Left hindlimb (tissue), 1 donor: ENCODE results near the gene SLC30A2.
"Not testable (repeated sequence)": the region's sequence is repeated elsewhere in the genome, so short reads cannot be mapped to it uniquely, and the experiment has no call there.

Experiments used
- DNase-seq: peaks from one replicate; pipeline ENCODE4 v3.0.0-alpha.2; 2018

Gene SLC30A2

GRCh38 chr1:26045722-26046245 lies at the start of gene SLC30A2:
Gene SLC30A2, minus strand, starts transcription at chr1:26046118. Its CDS starts 222 bp downstream, at chr1:26045896.
- DNase-seq: no peak

- DNase-seq: peak; percentile 50
Observed at GRCh38 chr1:26094677-26095383, 48.9 kb upstream of the SLC30A2 start.

- DNase-seq: no peak
Observed at GRCh38 chr1:26094076-26094669, 48.3 kb upstream of the SLC30A2 start.

DNA sequence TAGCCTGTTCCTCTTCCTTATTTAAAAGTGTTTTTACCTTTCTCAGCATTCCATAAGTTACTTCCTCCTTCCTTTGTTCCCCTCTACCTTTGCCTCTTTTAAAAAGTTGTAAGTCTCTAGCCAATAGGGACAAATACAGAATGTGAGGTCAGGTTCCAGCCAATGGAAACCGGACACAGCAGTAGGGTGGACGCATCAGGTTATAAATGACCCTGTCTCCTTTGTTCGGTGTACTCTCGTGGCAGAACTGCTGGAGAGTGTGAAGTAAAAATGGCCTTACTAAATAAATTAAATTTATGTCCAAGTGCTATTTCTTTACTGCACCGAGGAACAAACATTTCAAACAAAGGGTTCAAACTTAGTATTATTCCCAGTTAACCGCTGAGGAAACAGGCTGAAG lies 47.7 kb upstream of the SLC30A2 start:
- DNase-seq: not testable (repeated sequence)

GRCh38 chr1:26092422-26092821 lies 46.5 kb upstream of the SLC30A2 start:
- DNase-seq: no peak

DNA sequence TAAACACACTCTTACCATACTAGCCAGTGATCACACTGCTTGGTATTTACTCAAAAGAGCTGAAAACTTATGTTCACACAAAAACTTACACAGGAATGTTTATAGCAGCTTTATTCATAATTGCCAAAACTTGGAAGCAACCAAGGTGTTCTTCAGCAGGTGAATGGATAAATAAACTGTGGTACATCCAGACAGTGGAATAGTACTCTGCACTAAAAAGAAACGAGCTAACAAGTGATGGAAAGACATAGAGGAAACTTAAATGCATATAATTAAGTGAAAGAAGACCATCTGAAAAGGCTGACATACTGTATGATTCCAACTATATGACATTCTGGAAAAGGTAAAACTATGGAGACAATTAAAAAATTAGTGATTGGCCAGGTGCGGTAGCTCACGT lies 45.0 kb upstream of the SLC30A2 start:
- no peak for DNase-seq

DNA sequence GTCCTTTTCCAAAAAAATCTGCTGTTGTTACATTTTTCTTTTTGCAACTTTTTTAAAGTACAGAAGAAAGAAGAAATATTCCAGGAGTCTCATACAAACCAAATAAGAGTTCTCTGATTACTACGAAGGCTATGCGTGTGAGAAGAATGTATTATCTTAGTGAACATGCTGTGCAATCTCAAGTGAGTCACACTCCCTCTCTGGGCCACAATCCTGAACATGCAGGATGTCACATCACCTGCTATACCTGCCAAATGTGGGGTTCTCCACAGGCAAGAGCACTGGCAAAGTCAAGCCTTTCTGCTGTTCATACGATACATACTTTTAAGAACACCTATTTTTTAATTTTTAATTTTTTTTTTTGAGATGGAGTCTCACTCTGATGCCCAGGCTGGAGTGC lies 43.2 kb upstream of the SLC30A2 start:
- no peak for DNase-seq

GRCh38 chr1:26084844-26085243 lies 38.9 kb upstream of the SLC30A2 start:
- no peak for DNase-seq

DNA sequence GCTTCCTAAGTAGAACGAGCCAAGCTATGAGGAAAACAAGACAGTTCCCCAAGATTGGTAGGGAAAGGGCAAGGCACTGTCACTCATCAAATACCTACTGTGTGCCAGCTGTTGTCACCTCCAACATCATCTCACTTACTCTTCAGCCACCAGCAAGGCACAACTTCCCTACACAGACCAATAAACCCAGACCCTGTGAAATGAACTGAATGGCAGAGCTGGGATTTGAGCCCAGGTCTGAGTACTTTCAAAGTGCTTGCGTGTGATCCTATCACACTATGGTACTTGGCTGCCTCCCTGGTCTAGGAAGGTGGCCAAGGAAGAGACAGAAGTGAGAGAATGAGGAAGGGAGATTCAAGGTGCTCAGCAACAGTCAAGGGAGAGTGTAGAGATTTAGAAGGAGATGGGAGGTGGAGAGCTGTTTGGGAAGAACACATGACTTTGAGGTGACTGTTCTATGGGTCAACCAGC lies 38.2 kb upstream of the SLC30A2 start:
- no peak for DNase-seq

DNA sequence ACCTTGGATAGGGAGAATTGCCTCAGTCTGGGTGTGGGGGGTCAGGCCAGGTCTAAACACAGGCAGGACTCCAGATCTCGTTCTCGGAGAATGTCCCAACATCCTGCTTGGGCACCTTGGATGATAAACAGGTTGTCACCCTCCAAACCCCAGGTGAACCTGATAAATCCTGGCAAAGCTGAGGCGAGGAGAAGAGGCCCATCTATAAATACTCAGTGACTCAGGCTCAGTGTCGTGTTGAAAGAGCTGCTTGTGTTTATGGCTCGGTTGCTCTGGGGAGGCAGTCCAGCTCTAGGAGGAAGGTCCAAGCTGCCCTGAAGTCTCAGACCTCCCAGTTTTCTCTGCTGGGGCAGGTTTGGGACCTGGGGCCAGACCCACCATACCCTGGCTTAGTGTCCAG lies 37.3 kb upstream of the SLC30A2 start:
- DNase-seq: no peak

DNA sequence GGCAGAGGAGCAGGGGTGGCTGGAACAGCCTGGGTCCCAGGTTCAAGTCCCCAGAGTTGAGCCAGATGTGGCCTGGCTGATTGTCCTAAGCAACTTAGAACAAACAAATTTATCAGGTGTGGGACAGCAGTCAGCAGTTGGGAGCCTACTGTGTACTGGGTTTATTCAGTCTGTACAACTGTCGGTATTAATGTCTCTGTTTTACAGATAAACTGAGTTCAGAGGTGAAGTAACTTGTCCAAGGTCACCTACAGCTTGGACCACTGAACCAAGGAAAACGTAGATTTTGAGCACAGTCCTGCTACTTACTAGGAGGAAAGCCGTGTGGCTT lies 36.1 kb upstream of the SLC30A2 start:
- DNase-seq: no peak

GRCh38 chr1:26081267-26082019 lies 35.5 kb upstream of the SLC30A2 start:
- DNase-seq: no peak

- DNase-seq: no peak
Observed at GRCh38 chr1:26079960-26080814, 34.3 kb upstream of the SLC30A2 start.

GRCh38 chr1:26079178-26079563 lies 33.3 kb upstream of the SLC30A2 start:
- DNase-seq: no peak

DNA sequence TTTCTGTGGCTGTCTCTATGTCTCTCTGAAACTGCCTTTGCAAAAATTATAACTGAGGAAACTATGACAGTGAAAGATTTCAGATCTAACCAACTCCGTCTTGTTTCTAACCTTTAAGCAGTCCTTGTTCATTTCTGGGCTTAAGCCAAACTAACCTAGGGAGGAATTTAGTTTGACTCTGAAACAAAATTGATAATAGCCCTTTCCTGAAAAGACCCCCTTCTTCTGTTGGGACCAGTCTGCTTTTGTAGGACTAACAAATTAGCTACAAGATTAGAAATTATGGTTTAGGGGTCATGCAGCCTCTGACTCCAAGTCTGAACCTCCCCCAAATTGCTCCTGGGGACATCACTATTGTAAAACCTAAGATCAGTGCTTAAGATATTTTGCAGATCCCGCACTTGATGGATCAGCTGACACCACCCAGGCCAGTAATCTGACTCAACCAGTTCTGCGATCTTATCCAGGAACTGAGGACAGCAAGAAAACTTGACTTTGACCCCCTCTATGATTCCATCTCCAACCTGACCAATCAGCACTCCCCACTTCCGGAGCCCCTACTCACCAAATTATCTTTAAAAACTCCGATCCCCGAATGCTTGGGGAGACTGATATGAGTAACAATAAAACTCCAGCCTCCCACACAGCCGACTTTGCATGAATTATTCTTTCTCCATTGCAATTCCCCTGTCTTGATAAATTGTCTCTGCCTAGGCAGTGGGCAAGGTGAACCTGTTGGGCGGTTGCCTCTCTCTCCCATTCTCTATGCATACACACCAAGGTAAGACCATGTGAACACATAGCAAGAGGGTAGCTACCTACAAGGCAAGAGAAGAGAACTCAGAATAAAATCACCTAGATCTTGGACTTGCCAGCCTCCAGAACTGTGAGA lies 32.6 kb upstream of the SLC30A2 start:
- no peak for DNase-seq

- DNase-seq: no peak
Observed at GRCh38 chr1:26077524-26077923, 31.6 kb upstream of the SLC30A2 start.

GRCh38 chr1:26075421-26076144 lies 29.7 kb upstream of the SLC30A2 start:
- DNase-seq: no peak

GRCh38 chr1:26072305-26072704 lies 26.4 kb upstream of the SLC30A2 start:
- no peak for DNase-seq

DNA sequence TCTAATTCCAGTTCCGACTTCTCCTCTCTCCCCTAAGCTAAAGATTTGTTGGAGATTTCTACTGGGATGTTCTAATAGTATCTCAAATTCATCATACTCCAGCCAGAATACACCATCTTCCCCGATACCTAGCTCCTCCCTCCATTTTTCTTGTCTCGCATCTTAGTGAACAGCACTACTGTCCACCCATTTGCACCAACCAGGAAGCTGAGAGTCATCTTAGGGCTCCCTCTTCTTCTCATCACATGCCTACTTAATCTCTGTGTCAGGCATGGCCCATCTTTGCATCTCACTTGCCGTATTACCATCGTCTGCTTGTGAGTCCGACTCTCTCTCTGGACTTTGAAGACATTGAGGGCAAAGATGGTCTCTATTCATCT lies 25.0 kb upstream of the SLC30A2 start:
- DNase-seq: no peak

DNA sequence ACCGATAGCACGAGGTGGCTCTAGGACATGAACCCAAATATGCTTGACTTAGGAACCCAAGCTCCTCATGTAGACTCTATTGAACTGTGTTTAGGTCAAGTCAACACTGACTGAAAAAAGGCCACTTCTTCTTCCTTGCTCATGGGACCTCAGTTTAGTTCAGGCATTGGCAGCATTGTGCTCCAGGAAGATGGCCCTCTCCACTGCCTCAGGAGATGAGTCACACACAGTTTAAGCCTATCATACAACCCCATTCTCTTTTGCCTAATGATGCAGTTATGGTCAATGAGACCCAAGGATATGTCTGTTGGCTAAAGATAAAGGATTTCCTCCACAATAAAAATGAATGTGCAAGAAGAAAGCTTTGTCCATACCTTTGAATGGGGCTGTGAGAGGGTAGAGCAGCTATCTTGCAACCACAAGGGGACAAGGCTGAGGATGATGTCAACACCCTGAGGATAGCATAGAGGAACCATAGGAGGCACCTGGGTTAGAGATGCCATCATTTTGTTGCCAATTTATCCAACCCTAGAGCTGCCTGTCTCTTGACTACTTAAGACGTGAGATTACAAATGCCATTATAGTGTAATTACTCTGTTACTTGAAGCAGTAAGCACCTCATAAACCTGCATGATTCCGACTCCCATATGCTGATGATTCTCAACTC lies 24.5 kb upstream of the SLC30A2 start:
- DNase-seq: no peak

DNA sequence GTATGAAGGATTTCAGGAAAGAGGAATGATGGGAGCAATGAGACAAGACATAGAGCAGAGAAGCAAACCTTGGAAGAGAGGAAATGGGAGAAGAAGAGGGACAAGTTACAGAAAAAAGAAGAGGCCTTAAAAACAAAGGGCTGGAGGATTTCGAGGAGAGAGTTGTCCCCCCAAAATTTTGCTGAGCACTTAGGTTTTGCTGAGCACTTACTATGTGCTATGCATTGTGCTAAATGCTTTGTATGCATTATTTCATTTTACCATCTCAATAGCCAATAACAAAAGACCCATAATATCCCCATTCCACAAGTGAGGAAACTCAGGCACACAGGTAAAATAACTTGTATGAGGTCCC lies 24.0 kb upstream of the SLC30A2 start:
- no peak for DNase-seq
